HL-60/S4 treated with retinoic acid at 250 ng/mL for 4 days and 3 days (cell line): ENCODE results near the gene SERGEF.

Experiments used
- in situ Hi-C: fragments of 300-500 bp; cut with MboI; formaldehyde crosslinking; loops from 2 replicates; pipeline ENCODE4 v1.7.0; 2022; ENCODE audit warnings: low sequenced_read_pairs

The SERGEF gene

DNA sequence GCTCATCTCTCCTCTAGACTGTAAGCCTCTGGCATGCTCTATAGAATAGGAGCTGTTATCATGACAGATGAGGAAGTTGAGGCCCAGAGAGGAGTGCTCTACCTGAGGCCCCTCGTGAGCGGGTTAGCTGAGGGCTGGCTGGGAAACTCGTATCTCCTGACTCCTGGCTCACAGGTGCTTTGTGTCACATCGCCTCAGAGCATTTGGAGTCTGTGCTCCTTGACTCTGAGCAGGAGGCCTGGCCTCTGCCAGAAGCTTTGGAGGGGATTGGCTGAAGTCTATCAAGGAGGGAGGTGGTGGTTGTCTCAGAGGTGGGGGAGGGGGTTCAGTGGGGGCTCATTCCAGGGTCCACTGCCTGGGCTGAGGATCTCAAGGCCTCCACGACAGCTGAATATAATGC lies 270.8 kb downstream of the SERGEF start:
- in situ Hi-C loops, result loop anchor here (25.0 kb wide), 1 partner anchor 245 kb away; no protein-coding TSS in a partner anchor

DNA sequence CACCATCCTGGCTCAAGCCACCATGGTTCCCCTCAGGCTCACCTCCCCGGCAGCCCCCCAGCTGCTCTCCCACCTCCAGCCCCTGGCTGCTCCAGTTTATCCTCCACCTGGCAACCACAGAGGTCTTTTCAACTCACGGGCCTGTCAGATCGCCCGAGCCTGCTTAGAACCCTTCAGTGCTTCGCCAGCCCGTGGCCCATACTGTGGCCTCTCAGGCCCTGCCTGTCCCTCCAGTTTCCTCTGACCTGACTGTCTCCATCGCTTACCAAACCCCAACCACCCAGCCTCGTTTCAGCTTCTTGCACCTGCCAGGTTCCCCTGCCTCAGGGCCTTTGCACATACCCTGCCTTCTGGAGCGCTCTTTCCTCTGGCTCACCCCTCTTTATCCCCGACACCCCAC lies 271.4 kb downstream of the SERGEF start:
- in situ Hi-C loops, result loop anchor here (25.0 kb wide), 1 partner anchor 246 kb away; no protein-coding TSS in a partner anchor

DNA sequence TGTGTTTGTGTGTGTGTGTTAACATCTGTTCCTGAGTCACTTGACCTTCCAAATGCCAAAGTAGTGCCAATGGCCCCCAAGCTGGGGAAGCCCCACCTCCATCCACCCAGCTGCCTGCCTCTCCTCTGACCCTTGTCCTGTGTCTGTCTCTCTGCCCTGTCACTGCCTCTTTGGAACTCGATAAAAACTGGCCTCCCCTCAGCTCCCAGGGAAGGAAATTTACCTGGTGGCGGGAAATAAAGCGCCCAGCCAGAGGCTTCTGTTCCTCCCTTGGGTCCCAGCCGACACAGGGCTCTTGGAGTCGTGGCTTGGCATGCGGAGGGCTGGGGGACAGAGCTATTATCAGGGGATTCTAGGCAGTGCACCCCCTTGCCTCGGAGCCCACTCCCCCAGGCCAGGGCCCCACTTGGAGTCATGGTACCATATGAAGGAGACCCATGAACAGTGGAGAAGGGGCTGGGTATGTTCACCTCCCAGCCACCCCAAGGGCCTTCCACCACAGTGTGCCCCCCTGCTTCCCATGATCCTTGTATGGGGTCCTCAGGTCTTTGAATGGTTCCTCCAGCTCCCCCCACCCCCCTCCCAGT lies 272.1 kb downstream of the SERGEF start:
- in situ Hi-C loops, result loop anchor here (25.0 kb wide), 1 partner anchor 247 kb away; no protein-coding TSS in a partner anchor

DNA sequence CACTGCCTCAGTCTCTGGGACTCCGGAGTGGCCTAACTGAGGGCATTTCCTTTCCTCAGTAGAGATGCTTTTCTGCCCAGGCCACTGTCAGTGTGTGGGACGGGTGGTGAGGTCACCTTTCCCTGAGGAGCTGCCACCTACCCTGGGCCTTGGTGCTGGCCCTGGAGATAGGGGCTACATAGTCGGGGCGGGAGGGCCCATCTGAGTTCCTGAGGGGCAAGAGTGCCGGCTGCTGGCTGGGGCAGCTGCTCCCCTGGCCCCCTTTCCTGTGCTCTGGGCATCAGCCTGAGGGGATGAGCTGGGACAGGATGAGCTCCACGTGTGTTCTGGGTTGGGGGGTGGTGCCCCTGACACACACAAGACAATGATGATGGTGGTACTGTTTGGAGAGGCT lies 272.9 kb downstream of the SERGEF start:
- in situ Hi-C loops, result loop anchor here (25.0 kb wide), 1 partner anchor 247 kb away; no protein-coding TSS in a partner anchor

DNA sequence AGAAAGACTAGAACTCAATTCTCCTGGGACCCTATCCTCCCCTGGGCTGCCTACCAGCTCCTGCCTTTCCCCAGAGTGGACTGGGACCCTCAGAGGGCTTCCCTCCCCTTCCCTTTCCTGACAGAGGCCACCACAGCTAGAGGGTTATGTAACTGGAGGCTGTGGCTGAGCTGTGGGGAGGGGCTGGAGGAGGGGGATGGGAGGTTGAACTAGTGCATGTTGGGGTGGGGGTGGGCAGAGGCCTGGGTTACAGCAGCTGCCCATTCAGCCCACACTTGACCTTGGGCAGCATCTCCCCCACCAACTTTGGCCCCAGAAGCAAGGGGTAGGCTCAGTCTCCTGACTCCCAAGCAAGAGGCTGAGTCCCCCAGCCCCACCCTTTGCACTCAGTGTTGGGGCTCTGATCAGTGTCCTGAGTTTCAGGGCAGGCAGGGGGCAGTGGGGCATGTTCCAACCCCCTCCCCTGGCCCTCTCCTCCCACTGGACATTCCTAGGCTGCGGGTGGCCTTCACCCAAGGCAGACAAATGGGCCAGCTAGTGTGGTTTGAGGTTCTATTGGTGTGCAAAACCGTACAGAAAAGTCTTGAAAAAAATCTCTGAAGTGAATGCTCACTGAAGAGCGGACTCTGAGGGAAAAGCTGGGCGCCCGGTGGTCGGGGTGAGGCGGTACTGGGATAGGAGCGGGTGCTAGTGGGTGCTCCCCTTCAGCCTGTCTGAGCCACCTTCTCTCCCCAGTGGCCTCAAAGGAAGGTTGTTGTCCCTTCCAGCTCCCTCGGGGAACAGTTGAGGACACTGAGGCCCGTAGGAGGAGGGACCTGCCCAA lies 274.5 kb downstream of the SERGEF start:
- in situ Hi-C loops, result loop anchor here (25.0 kb wide), 1 partner anchor 249 kb away; no protein-coding TSS in a partner anchor
